WI38 (cell line): Measurements from ENCODE around the gene FRMPD2.
A peak's percentile ranks its signal among the peaks of the same experiment; 100 is the strongest.

ENCODE experiments used
- H3K4me3 ChIP-seq: 2 replicates; pipeline ENCODE4 v1.5.1; 2011; ENCODE audit warnings: low read depth, mild to moderate bottlenecking, control low read depth, low read length
- CTCF ChIP-seq: IDR thresholded peaks from 2 replicates; pipeline ENCODE4 v1.5.1; 2012; ENCODE audit warnings: low read depth, mild to moderate bottlenecking, control low read depth, low read length

FRMPD2 gene

GRCh38 chr10:48306870-48307710, 32.6 kb upstream of the FRMPD2 start:
- no peak for TF ChIP-seq CTCF

GRCh38 chr10:48306265-48306869, 31.9 kb upstream of the FRMPD2 start, which contains the start of gene MAPK8:
MAPK8 (plus strand) TSS chr10:48306677; CDS start chr10:48401661, 94,984 bp downstream.
- TF ChIP-seq CTCF, result no peak
- H3K4me3 ChIP-seq, result peak within 1 kb of the TSS; percentile 86

More at GRCh38 chr10:48306870-48307710, 32.6 kb upstream of the FRMPD2 start:
- H3K4me3 ChIP-seq, result peak overlapping the region; percentile 86

GRCh38 chr10:48305905-48306264, 31.4 kb upstream of the FRMPD2 start:
- no peak for TF ChIP-seq CTCF
- H3K4me3 ChIP-seq, result peak overlapping the region; percentile 86

GRCh38 chr10:48302515-48303476, 28.3 kb upstream of the FRMPD2 start:
- TF ChIP-seq CTCF, result no peak

GRCh38 chr10:48300556-48300955, 26.1 kb upstream of the FRMPD2 start:
- no peak overlapping the region for H3K4me3 ChIP-seq
- TF ChIP-seq CTCF, result no peak

More at GRCh38 chr10:48302515-48303476, 28.3 kb upstream of the FRMPD2 start:
- H3K4me3 ChIP-seq, result no peak overlapping the region

GRCh38 chr10:48299692-48300091, 25.2 kb upstream of the FRMPD2 start:
- TF ChIP-seq CTCF, result no peak
- H3K4me3 ChIP-seq, result no peak overlapping the region
